ENCODE results near the gene ZNF33A.
"Not testable (repeated sequence)": the region's sequence is repeated elsewhere in the genome, so short reads cannot be mapped to it uniquely, and the experiment has no call there.

Gene ZNF33A

DNA sequence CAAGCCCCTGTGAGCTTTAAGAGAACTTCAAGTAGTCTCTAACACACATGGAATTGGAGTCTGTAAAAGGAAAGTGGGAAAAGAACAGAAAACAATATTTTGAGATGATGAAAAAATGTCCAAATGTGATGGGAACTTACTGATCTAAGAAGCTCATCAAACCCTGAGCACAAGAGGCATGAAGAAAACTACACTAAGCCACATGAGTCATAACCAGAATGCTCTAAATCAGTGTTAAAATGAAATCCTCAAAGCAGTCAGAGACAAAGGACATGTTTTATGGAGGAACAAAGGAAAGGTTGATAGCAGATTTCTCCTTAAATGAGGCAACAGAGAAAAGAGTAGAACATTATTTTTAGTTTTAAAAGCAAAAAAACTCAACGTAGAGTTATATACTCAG is 37.2 kb downstream of the ZNF33A start:
- no peak for DNase-seq

DNA sequence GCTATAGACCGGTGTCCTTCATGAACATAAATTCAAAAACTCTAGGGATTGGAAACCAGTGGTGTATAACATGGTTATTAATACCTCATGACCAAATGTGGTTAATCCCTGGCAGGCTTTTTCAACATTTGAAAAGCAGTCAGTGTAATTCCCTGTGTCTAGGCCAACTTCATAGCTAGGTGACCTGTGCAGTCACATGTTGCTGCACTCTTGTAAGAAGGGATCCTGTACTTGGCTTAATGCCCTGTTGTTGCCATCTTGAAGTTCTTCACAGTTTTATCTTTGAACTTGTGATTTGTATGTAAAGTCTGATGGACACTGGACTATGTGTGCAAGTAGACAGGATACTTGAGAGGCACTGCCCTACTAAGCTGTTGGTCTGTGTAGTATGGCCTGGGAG is 39.7 kb downstream of the ZNF33A start:
- DNase-seq: no peak

GRCh38 chr10:38054361-38054797 is 43.9 kb downstream of the ZNF33A start:
- DNase-seq: no peak

- DNase-seq: not testable (repeated sequence)
These were observed 44.9 kb downstream of the ZNF33A start for GRCh38 chr10:38055274-38055894.

DNA sequence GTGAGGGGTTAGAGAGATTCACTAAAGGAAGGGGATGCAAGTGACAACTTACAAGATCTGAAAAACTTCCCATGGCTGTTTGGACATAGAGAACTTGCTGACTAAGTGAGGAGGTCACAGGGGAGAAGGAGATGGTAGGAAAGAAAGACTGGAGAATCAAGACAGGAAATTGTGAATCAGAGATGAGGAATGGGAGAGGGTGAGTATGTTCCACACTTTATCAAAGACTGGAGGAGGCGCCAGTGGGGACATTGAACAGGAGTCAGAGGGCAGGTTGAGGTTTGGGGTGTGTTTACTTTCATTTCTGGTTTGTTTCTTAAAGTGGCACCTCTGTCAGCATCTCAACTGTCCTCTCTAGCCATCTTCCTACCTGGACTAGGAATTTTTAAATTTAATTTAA is 59.2 kb downstream of the ZNF33A start:
- DNase-seq: not testable (repeated sequence)

- no peak for DNase-seq
These were observed 60.0 kb downstream of the ZNF33A start for GRCh38 chr10:38070501-38070900.

- DNase-seq: no peak
These were observed 62.1 kb downstream of the ZNF33A start for GRCh38 chr10:38072552-38072951.

- DNase-seq: no peak
These were observed 66.2 kb downstream of the ZNF33A start for GRCh38 chr10:38076687-38077086.

GRCh38 chr10:38093318-38093717 is 82.8 kb downstream of the ZNF33A start:
- not testable (repeated sequence) for DNase-seq

GRCh38 chr10:38093816-38094157 is 83.3 kb downstream of the ZNF33A start:
- no peak for DNase-seq

- peak; percentile 91 for DNase-seq
These were observed 83.9 kb downstream of the ZNF33A start, which contains the start of gene ZNF37A for GRCh38 chr10:38094158-38094926. Gene ZNF37A (plus strand): TSS chr10:38094337. CDS start chr10:38096618, 2,281 bp downstream.

DNA sequence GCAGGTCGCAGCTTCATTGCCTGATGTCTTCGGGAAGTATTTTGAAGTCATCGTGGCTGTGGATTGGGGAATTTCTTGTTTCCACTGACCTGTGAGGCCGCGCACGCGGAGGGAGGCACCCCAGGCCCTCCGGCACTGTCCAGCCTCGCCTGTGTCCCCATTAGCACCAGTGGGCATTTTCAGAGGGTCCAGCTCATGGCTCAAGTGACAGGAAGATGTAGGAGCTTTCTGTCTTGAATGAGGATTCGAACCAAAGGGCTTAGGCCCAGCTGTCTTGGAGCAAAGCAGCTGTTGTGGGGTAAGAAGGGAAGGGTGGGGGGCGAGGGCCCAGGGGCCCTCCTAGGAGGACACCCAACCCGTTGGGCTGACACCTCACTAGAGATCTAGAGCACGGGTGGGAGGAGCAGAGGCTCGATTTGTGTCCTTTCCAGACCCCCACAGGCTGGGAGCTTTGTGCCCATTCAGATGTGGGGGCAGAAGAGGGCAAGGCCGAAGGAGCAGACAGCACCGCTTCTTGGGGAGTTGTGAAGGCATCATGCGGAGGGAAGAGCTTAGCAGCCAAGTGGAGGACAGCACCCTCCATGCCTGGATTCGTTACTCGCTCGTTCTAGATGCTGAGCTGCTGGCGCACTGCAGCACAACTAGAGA is 84.6 kb downstream of the ZNF33A start:
- no peak for DNase-seq

DNA sequence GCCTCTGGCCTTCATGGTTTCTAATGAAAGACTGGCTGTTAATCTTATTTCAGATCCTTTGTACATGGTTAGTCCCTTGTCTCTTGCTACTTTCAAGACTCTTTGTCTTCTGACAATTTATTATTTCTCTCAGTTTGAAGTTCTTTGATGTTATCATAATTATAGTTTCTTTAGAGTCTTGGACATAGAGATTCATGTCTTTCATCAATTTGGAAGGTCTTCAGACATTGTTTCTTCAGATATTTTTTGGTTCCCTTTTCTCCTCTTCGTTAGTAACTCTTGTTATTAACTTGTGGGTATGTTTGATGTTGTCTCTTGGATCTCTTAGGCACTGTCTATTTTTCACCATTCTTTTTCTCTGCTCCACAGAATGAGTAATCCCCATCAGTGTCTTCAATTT is 92.4 kb downstream of the ZNF33A start:
- no peak for DNase-seq

GRCh38 chr10:38103756-38104155 is 93.3 kb downstream of the ZNF33A start:
- no peak for DNase-seq

- no peak for DNase-seq
These were observed 101.7 kb downstream of the ZNF33A start for GRCh38 chr10:38112159-38112558.
